GM12878 (cell line): ENCODE measurements around the gene ASB2. TPM values are rescaled to one million over a fixed set of nuclear protein-coding genes. Genes with fewer than 3 reads are reported as not detected.

ENCODE experiments used
- EED ChIP-seq: sonication (generic); IDR thresholded peaks from 2 replicates; pipeline ENCODE4 v1.6.1; 2016; ENCODE audit warnings: antibody characterized with exemption, low read depth
- polyA plus RNA-seq, 11 experiments: library from polyadenylated mRNA; depleted of rRNA in 4 of 11; unstranded in 6 of 11; stranded (reverse) in 5 of 11; fragments of >200 nt; fragmentation: Nextera tagmentation in 4 of 11; fragmentation: Illumina TruSeq in 1 of 11; extraction: Ambion mirVana in 4 of 11; extraction: Trizol in 1 of 11; gene quantifications; 1 replicate in 1 of 11; 2 replicates in 10 of 11; pipeline versions ENCODE4 v1.2.1 to v1.2.3, GENCODE V29; 2011 to 2016; ENCODE audit warnings: inconsistent platforms in 2 of 11, missing spikeins in 2 of 11, low read depth in 1 of 11
- total RNA-seq, 4 experiments: library from RNA; depleted of rRNA in 3 of 4; stranded (reverse); fragments of >200 nt in 3 of 4; fragmentation: Illumina TruSeq in 1 of 4; extraction: Trizol in 1 of 4; gene quantifications; 2 replicates each; pipeline versions ENCODE4 v1.2.1 to v1.2.3, GENCODE V29; 2013 to 2021
- TF ChIP-seq, protein P1 (sequence below): fragments of 450-650 bp; IDR thresholded peaks from 2 replicates; pipeline ENCODE4 v1.6.1; 2017; ENCODE audit warnings: mild to moderate bottlenecking, moderate library complexity
- TF ChIP-seq, protein P2 (sequence below): fragments of 450-650 bp; IDR thresholded peaks from 2 replicates; pipeline ENCODE4 v1.6.1; 2017; ENCODE audit warnings: mild to moderate bottlenecking

Gene ASB2
- total and polyA plus RNA-seq, 10 of the 15 experiments (the other 5 are each of a cell fraction or from before 2014, with no cell fraction given), result 3.0 to 54.8 (median 33.5) TPM

DNA sequence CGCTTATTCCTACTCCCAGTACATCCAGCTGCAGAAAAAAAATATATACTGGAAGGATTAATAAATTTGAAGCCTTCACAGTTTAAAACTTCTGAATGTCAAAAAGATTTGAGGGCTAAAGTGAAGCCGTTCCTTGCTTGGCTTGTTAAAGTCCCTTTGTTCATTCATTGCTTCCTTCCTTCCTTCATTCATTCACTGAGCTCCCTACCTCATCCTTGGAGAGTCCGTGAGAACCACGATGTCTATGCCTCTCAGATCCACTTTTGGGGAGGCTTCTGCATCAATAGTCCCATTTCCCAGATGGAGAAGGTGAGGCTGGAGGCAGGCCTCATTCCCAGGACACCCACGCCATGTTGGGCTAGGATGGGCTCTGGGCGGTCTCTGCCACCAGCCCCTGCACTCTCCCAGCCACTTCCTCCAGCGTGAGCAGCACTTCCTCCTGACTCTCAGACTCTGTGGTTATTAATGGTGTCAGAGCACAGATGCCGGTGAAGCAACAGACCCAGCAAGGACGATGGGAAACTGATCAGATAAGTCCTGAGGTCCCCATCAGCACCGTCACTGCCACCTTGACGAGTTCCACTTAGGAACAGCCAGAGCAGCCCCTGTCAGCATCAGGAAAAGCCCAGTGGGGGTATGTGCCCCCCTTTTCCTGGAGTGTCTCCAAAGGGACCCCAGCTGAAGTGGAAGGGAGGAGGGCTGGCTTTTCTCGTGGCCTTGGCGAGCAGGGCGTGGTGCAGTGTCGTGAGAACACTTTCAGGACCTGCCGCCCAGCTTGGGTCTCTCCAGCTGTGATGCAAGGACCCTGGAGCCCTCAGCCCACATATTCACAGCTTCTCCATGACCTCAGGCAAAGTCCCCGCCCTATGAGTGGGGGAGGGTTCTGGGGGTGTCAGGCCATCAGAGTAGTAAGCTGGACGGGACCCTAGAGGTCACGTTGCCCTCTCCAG lies 21.2 kb downstream of the ASB2 start (continued):
- TF ChIP-seq, protein P1, sequence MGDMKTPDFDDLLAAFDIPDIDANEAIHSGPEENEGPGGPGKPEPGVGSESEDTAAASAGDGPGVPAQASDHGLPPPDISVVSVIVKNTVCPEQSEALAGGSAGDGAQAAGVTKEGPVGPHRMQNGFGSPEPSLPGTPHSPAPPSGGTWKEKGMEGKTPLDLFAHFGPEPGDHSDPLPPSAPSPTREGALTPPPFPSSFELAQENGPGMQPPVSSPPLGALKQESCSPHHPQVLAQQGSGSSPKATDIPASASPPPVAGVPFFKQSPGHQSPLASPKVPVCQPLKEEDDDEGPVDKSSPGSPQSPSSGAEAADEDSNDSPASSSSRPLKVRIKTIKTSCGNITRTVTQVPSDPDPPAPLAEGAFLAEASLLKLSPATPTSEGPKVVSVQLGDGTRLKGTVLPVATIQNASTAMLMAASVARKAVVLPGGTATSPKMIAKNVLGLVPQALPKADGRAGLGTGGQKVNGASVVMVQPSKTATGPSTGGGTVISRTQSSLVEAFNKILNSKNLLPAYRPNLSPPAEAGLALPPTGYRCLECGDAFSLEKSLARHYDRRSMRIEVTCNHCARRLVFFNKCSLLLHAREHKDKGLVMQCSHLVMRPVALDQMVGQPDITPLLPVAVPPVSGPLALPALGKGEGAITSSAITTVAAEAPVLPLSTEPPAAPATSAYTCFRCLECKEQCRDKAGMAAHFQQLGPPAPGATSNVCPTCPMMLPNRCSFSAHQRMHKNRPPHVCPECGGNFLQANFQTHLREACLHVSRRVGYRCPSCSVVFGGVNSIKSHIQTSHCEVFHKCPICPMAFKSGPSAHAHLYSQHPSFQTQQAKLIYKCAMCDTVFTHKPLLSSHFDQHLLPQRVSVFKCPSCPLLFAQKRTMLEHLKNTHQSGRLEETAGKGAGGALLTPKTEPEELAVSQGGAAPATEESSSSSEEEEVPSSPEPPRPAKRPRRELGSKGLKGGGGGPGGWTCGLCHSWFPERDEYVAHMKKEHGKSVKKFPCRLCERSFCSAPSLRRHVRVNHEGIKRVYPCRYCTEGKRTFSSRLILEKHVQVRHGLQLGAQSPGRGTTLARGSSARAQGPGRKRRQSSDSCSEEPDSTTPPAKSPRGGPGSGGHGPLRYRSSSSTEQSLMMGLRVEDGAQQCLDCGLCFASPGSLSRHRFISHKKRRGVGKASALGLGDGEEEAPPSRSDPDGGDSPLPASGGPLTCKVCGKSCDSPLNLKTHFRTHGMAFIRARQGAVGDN, result peak; percentile 79; the same call in 1 of the 2 replicates
- TF ChIP-seq, protein P2, sequence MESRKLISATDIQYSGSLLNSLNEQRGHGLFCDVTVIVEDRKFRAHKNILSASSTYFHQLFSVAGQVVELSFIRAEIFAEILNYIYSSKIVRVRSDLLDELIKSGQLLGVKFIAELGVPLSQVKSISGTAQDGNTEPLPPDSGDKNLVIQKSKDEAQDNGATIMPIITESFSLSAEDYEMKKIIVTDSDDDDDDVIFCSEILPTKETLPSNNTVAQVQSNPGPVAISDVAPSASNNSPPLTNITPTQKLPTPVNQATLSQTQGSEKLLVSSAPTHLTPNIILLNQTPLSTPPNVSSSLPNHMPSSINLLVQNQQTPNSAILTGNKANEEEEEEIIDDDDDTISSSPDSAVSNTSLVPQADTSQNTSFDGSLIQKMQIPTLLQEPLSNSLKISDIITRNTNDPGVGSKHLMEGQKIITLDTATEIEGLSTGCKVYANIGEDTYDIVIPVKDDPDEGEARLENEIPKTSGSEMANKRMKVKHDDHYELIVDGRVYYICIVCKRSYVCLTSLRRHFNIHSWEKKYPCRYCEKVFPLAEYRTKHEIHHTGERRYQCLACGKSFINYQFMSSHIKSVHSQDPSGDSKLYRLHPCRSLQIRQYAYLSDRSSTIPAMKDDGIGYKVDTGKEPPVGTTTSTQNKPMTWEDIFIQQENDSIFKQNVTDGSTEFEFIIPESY, result no peak
- peak; percentile 85 for TF ChIP-seq EED
